ENCODE results near the gene SLC15A4.

DNA sequence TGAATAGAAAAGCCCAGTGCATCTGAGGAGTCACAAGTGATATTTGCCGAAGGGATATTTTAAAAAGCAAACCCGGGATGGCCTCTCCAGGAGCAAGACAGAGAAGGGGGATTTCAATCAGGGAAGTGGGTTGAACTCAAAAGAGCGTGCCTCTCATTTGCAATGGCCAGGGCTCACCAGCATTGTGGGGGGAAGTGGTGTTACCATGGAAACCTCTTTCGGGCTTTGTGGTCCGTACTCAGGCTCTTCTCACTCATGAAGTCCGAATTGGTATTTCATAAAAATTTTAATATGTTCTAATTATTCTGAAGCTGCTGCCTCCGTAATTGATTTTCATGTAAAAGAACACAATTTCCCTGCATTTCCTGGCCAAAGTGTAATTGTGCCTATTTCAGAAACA, 79.8 kb downstream of the SLC15A4 start:
- TF ChIP-seq POLR2AphosphoS5 (IDR thresholded peaks at IDR 0.05; ENCODE audit: low read depth, low read length), result no peak
- TF ChIP-seq, protein P1, sequence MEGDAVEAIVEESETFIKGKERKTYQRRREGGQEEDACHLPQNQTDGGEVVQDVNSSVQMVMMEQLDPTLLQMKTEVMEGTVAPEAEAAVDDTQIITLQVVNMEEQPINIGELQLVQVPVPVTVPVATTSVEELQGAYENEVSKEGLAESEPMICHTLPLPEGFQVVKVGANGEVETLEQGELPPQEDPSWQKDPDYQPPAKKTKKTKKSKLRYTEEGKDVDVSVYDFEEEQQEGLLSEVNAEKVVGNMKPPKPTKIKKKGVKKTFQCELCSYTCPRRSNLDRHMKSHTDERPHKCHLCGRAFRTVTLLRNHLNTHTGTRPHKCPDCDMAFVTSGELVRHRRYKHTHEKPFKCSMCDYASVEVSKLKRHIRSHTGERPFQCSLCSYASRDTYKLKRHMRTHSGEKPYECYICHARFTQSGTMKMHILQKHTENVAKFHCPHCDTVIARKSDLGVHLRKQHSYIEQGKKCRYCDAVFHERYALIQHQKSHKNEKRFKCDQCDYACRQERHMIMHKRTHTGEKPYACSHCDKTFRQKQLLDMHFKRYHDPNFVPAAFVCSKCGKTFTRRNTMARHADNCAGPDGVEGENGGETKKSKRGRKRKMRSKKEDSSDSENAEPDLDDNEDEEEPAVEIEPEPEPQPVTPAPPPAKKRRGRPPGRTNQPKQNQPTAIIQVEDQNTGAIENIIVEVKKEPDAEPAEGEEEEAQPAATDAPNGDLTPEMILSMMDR (IDR thresholded peaks at IDR 0.05), result no peak
- TF ChIP-seq, protein P2, sequence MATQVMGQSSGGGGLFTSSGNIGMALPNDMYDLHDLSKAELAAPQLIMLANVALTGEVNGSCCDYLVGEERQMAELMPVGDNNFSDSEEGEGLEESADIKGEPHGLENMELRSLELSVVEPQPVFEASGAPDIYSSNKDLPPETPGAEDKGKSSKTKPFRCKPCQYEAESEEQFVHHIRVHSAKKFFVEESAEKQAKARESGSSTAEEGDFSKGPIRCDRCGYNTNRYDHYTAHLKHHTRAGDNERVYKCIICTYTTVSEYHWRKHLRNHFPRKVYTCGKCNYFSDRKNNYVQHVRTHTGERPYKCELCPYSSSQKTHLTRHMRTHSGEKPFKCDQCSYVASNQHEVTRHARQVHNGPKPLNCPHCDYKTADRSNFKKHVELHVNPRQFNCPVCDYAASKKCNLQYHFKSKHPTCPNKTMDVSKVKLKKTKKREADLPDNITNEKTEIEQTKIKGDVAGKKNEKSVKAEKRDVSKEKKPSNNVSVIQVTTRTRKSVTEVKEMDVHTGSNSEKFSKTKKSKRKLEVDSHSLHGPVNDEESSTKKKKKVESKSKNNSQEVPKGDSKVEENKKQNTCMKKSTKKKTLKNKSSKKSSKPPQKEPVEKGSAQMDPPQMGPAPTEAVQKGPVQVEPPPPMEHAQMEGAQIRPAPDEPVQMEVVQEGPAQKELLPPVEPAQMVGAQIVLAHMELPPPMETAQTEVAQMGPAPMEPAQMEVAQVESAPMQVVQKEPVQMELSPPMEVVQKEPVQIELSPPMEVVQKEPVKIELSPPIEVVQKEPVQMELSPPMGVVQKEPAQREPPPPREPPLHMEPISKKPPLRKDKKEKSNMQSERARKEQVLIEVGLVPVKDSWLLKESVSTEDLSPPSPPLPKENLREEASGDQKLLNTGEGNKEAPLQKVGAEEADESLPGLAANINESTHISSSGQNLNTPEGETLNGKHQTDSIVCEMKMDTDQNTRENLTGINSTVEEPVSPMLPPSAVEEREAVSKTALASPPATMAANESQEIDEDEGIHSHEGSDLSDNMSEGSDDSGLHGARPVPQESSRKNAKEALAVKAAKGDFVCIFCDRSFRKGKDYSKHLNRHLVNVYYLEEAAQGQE (IDR thresholded peaks at IDR 0.05; ENCODE audit: insufficient read depth in 1 of 2, low read depth in 2 of 2, low read length in 1 of 2), result no peak

All from Panc1 (cell line).